Fibroblast of pulmonary artery (primary cell): ENCODE measurements around the gene ATXN1.
A peak's percentile ranks its signal among the peaks of the same experiment; 100 is the strongest.

Experiments used
- DNase-seq: peaks from one replicate; pipeline ENCODE4 v3.0.0-alpha.2; 2010; ENCODE audit warnings: low read depth
- H3K4me3 ChIP-seq: replicated peaks from 2 replicates; pipeline ENCODE4 v1.5.1; 2011; ENCODE audit warnings: low read depth, mild to moderate bottlenecking, control low read depth, low read length, moderate library complexity
- CTCF ChIP-seq: IDR thresholded peaks from 2 replicates; pipeline ENCODE4 v1.5.1; 2011; ENCODE audit warnings: mild to moderate bottlenecking, control low read depth, low read length, inconsistent platforms; ENCODE audit errors: missing control alignments

ATXN1 gene

GRCh38 chr6:16547587-16547986 lies 213.7 kb downstream of the ATXN1 start:
- DNase-seq, result no peak
- no peak overlapping the region for H3K4me3 ChIP-seq
- no peak for TF ChIP-seq CTCF

DNA sequence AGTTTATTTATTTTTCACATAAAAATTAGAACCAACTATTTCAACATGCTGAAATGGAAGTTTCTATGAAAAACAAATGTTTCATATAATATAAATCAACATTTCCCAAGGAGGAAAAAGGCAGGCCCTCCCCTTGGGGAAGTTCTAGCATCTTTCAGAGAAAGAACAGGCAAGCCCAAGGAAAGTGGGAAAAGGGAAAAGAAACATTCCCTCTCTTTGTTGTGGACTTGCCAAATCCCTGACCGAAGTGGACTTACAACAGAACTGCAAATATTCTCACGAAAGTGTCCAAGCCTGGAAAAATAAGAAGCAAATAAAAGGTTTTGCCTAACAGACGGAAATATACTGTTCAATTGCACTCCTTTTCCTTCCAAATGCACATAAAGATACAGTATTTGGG lies 214.4 kb downstream of the ATXN1 start:
- no peak overlapping the region for H3K4me3 ChIP-seq
- DNase-seq, result no peak
- TF ChIP-seq CTCF, result no peak

DNA sequence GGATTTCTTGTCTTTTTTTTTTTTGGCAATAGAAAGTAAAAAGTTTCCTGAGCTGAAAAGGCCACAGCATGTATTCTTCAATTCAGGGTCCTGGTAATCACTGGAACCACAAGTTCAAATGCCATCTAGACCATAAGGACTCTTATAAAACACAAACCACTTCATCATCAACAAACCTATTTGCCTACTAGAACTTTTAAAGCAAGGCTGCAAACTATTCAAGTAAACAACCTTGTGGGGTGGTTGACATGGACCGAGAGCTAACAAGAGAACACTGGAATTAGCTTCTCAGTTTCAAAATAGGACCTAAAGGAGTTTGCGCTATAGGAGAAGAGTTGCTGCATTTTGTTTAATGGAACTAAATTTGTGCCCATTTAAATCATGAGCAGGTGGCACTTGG lies 215.9 kb downstream of the ATXN1 start:
- H3K4me3 ChIP-seq, result no peak overlapping the region
- no peak for TF ChIP-seq CTCF
- DNase-seq, result no peak

GRCh38 chr6:16544521-16544920 lies 216.7 kb downstream of the ATXN1 start:
- DNase-seq, result no peak

DNA sequence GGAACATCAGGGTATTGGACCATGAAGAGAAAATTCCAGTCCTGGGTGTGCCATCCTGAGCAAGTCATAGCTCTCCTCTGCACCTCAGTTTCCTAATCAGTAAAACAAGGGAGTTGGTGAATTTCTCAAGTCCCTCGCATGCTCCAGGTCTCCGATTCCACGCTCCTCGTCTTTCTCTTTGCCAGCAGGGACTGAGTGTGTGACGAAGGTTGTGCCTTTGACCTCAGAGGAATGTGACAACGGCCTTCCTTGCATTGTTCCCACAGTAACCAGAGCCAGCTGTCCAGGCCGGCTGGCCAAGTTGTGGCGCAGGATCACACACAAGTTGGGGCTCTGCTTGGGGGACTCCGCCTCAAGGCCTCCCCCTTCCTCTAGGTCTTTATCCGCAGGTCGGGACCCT lies 217.3 kb downstream of the ATXN1 start:
- TF ChIP-seq CTCF, result no peak
- peak; percentile 84 for DNase-seq
- no peak overlapping the region for H3K4me3 ChIP-seq

More at GRCh38 chr6:16544521-16544920, 216.7 kb downstream of the ATXN1 start:
- TF ChIP-seq CTCF, result no peak
- H3K4me3 ChIP-seq, result no peak overlapping the region

- TF ChIP-seq CTCF, result no peak
- no peak overlapping the region for H3K4me3 ChIP-seq
- DNase-seq, result no peak
Measured at GRCh38 chr6:16543521-16543920, 217.7 kb downstream of the ATXN1 start.

DNA sequence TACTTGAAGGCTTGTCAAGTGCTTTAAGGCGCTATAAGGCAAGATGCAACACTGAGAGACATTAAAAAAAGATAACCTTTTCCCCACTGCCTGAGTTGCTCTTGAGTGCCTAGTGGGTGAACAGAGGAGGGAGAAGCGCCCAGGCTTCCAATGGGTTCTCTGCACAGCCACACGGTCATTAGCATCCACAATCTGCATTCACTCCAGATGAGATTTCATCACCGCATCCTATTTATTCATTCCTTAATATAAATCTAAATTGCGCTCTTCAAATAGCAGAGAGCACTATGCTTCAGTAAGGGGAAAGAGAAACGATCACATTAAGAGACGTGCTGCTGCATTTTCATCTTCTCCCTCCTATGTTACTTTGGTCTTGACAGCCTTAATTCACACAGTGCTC lies 219.2 kb downstream of the ATXN1 start:
- DNase-seq, result no peak
- H3K4me3 ChIP-seq, result no peak overlapping the region
- TF ChIP-seq CTCF, result no peak
